A549 (cell line): ENCODE measurements around the gene HAPLN2.

ENCODE experiments used
- BCL3 ChIP-seq: fragments of >200 bp; sonication (Bioruptor Twin); formaldehyde crosslinking; IDR thresholded peaks from 3 replicates; pipeline ENCODE4 v1.6.1; 2016
- EHMT2 ChIP-seq: fragments of 200-600 bp; sonication (generic); IDR thresholded peaks from 2 replicates; pipeline ENCODE4 v1.6.1; 2016; ENCODE audit warnings: antibody characterized with exemption, low read depth, mild to moderate bottlenecking, moderate library complexity
- JUNB ChIP-seq: fragments of >200 bp; sonication (Bioruptor Twin); formaldehyde crosslinking; IDR thresholded peaks from 2 replicates; pipeline ENCODE4 v1.6.1; 2016
- MAFK ChIP-seq: fragments of 450-650 bp; IDR thresholded peaks from 2 replicates; pipeline ENCODE4 v1.6.1; 2014; ENCODE audit not compliant: partially characterized antibody
- MAZ ChIP-seq: fragments of 150-350 bp; IDR thresholded peaks from 2 replicates; pipeline ENCODE4 v1.6.1; 2014; ENCODE audit warnings: antibody characterized with exemption, low read depth, low read length, borderline replicate concordance
- MYC ChIP-seq: IDR thresholded peaks from 2 replicates; pipeline ENCODE4 v1.6.1; 2012; ENCODE audit warnings: mild to moderate bottlenecking, inconsistent platforms, low read length, improper control_type of control experiment, borderline replicate concordance
- POLR2A ChIP-seq: IDR thresholded peaks from 2 replicates; pipeline ENCODE4 v1.6.1; 2012; ENCODE audit warnings: mild to moderate bottlenecking, low read length
- ZFP36 ChIP-seq: fragments of 450-650 bp; IDR thresholded peaks from 2 replicates; pipeline ENCODE4 v1.6.1; 2014; ENCODE audit warnings: borderline replicate concordance; ENCODE audit not compliant: partially characterized antibody
- TF ChIP-seq, protein P1 (sequence below): fragments of >200 bp; sonication (Bioruptor Twin); formaldehyde crosslinking; IDR thresholded peaks from 3 replicates; pipeline ENCODE4 v1.5.1; 2016
- TF ChIP-seq, protein P2 (sequence below): fragments of 150-350 bp; IDR thresholded peaks from 2 replicates; pipeline ENCODE4 v1.6.1; 2014; ENCODE audit warnings: low read depth, mild to moderate bottlenecking, low read length

DNA sequence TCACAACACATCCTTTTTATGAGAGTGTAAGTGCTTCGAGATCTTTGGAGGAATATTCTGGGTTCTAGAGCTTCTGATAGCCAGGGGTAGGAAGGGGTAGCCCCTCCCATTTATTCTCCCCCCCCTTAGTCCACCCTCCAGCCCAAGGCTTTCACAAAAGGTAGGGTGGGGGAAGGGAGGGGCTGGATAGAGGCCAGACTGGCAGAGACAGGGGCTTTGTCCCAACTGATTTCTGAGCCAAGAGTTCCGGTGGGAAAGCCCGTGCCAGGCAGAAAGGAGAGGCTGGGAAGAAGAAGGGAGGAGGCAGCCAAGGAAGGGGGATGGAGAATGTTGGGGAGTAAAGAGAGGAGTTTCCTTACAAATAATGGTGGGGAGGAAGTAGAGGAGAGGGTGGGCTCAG, 25.8 kb downstream of the HAPLN2 start:
- TF ChIP-seq MAZ (no peak), EHMT2 (no peak), JUNB (no peak), MAFK (no peak), ZFP36 (no peak), BCL3 (no peak), POLR2A (no peak), MYC (no peak)
- TF ChIP-seq, protein P1, sequence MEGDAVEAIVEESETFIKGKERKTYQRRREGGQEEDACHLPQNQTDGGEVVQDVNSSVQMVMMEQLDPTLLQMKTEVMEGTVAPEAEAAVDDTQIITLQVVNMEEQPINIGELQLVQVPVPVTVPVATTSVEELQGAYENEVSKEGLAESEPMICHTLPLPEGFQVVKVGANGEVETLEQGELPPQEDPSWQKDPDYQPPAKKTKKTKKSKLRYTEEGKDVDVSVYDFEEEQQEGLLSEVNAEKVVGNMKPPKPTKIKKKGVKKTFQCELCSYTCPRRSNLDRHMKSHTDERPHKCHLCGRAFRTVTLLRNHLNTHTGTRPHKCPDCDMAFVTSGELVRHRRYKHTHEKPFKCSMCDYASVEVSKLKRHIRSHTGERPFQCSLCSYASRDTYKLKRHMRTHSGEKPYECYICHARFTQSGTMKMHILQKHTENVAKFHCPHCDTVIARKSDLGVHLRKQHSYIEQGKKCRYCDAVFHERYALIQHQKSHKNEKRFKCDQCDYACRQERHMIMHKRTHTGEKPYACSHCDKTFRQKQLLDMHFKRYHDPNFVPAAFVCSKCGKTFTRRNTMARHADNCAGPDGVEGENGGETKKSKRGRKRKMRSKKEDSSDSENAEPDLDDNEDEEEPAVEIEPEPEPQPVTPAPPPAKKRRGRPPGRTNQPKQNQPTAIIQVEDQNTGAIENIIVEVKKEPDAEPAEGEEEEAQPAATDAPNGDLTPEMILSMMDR, result no peak
- TF ChIP-seq, protein P2, sequence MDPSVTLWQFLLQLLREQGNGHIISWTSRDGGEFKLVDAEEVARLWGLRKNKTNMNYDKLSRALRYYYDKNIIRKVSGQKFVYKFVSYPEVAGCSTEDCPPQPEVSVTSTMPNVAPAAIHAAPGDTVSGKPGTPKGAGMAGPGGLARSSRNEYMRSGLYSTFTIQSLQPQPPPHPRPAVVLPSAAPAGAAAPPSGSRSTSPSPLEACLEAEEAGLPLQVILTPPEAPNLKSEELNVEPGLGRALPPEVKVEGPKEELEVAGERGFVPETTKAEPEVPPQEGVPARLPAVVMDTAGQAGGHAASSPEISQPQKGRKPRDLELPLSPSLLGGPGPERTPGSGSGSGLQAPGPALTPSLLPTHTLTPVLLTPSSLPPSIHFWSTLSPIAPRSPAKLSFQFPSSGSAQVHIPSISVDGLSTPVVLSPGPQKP, result no peak
